ENCODE measurements around the gene FOXP4. TPM values are rescaled to one million over a fixed set of nuclear protein-coding genes. Genes with fewer than 3 reads are reported as not detected.
A peak's percentile ranks its signal among the peaks of the same experiment; 100 is the strongest.

FOXP4 gene
- total and polyA plus RNA-seq, 4 donors, result 2.5 to 16.0 (median 4.3) TPM

GRCh38 chr6:41558033-41558807, 12.0 kb downstream of the FOXP4 start:
- Histone ChIP-seq H3K9ac (ENCODE audit: low read depth in 1 of 2, low read length in 2 of 2) (no peak overlapping the region), H3K4me3 (ENCODE audit: low read depth in 1 of 3, low read length in 3 of 3) (no peak overlapping the region), H3K4me1 (ENCODE audit: control insufficient read depth in 4 of 4, insufficient read depth in 4 of 4, low read length in 3 of 4) (peaks cover 11 to 42% (median 24%) of the 10 kb centered on the region in 4 donors), H3K36me3 (ENCODE audit: control insufficient read depth in 4 of 4, insufficient read depth in 3 of 4, low read depth in 1 of 4, low read length in 3 of 4) (no peaks in the 10 kb centered on the region), H3K9me3 (ENCODE audit: control insufficient read depth in 4 of 4, low read length in 3 of 4) (no peaks in the 10 kb centered on the region), H3K27me3 (ENCODE audit: control insufficient read depth in 4 of 4, insufficient read depth in 4 of 4, low read length in 3 of 4) (no peaks in the 10 kb centered on the region), H3K27ac (ENCODE audit: low read depth in 1 of 2, low read length in 2 of 2) (no peak overlapping the region)
- 96% methylated on average over 4 of the region's 4 CpGs for WGBS
- TF ChIP-seq RXRA (IDR thresholded peaks at IDR 0.05), result peak in 1 of 2 donors; percentile 30
- TF ChIP-seq ATF3 (IDR thresholded peaks at IDR 0.05), result no peak
- DNase-seq (ENCODE audit: low spot score), result no peak

- DNase-seq (ENCODE audit: low spot score), result no peak
- H3K9ac ChIP-seq (ENCODE audit: low read depth in 1 of 2, low read length in 2 of 2), result no peak overlapping the region
- no peaks in the 10 kb centered on the region for H3K27me3 ChIP-seq (ENCODE audit: control insufficient read depth in 4 of 4, insufficient read depth in 4 of 4, low read length in 3 of 4)
- no peak overlapping the region for H3K4me3 ChIP-seq (ENCODE audit: low read depth in 1 of 3, low read length in 3 of 3)
- no peak overlapping the region for H3K27ac ChIP-seq (ENCODE audit: low read depth in 1 of 2, low read length in 2 of 2)
- no peaks in the 10 kb centered on the region for H3K36me3 ChIP-seq (ENCODE audit: control insufficient read depth in 4 of 4, insufficient read depth in 3 of 4, low read depth in 1 of 4, low read length in 3 of 4)
- no peak for TF ChIP-seq REST (IDR thresholded peaks at IDR 0.05)
- no peak for TF ChIP-seq HNF4A (conservative IDR thresholded peaks at IDR 0.05)
- no peak for TF ChIP-seq MAX (IDR thresholded peaks at IDR 0.05)
- no peak for TF ChIP-seq JUND (IDR thresholded peaks at IDR 0.05)
- TF ChIP-seq FOXA1 (IDR thresholded peaks at IDR 0.05), result no peak
- no peak for TF ChIP-seq EGR1 (IDR thresholded peaks at IDR 0.05; ENCODE audit: low read depth in 2 of 2)
- TF ChIP-seq NR2F2 (IDR thresholded peaks at IDR 0.05), result no peak
- no peak for TF ChIP-seq HNF4G (IDR thresholded peaks at IDR 0.05)
- peaks cover 15 to 45% (median 27%) of the 10 kb centered on the region in 4 donors for H3K4me1 ChIP-seq (ENCODE audit: control insufficient read depth in 4 of 4, insufficient read depth in 4 of 4, low read length in 3 of 4)
- no peaks in the 10 kb centered on the region for H3K9me3 ChIP-seq (ENCODE audit: control insufficient read depth in 4 of 4, low read length in 3 of 4)
- WGBS, result 91% methylated on average over 7 of the region's 7 CpGs
Observed at GRCh38 chr6:41559655-41560427, 13.7 kb downstream of the FOXP4 start.

GRCh38 chr6:41560431-41561192, 14.4 kb downstream of the FOXP4 start:
- no peaks in the 10 kb centered on the region for H3K27me3 ChIP-seq (ENCODE audit: control insufficient read depth in 4 of 4, insufficient read depth in 4 of 4, low read length in 3 of 4)
- H3K9ac ChIP-seq (ENCODE audit: low read depth in 1 of 2, low read length in 2 of 2), result no peak overlapping the region
- WGBS, result 73% methylated on average over 53 of the region's 53 CpGs
- H3K27ac ChIP-seq (ENCODE audit: low read depth in 1 of 2, low read length in 2 of 2), result no peak overlapping the region
- H3K4me3 ChIP-seq (ENCODE audit: low read depth in 1 of 3, low read length in 3 of 3), result peak overlapping the region in 1 of 3 donors; percentile 17
- DNase-seq (ENCODE audit: low spot score), result peak; percentile 62
- H3K9me3 ChIP-seq (ENCODE audit: control insufficient read depth in 4 of 4, low read length in 3 of 4), result no peaks in the 10 kb centered on the region
- peaks cover 15 to 51% (median 27%) of the 10 kb centered on the region in 4 donors for H3K4me1 ChIP-seq (ENCODE audit: control insufficient read depth in 4 of 4, insufficient read depth in 4 of 4, low read length in 3 of 4)
- no peak for TF ChIP-seq CTCF (IDR thresholded peaks at IDR 0.05; ENCODE audit: low read depth, low read length, missing input control)
- TF ChIP-seq RXRA (IDR thresholded peaks at IDR 0.05), result no peak
- no peak for TF ChIP-seq REST (IDR thresholded peaks at IDR 0.05)
- no peak for TF ChIP-seq EGR1 (IDR thresholded peaks at IDR 0.05; ENCODE audit: low read depth in 2 of 2)
- TF ChIP-seq RAD21 (IDR thresholded peaks at IDR 0.05), result no peak
- no peak for TF ChIP-seq YY1 (IDR thresholded peaks at IDR 0.05)
- TF ChIP-seq JUND (IDR thresholded peaks at IDR 0.05), result no peak
- H3K36me3 ChIP-seq (ENCODE audit: control insufficient read depth in 4 of 4, insufficient read depth in 3 of 4, low read depth in 1 of 4, low read length in 3 of 4), result no peaks in the 10 kb centered on the region

Data from liver (tissue), 9 donors.